Breast epithelium (tissue), 4 donors: ENCODE measurements around the gene TGM3. TPM values are rescaled to one million over a fixed set of nuclear protein-coding genes. Genes with fewer than 3 reads are reported as not detected.
"Not testable (repeated sequence)": the region's sequence is repeated elsewhere in the genome, so short reads cannot be mapped to it uniquely, and the experiment has no call there.

Experiments
- DNase-seq, 2 donors: peaks; one replicate each; pipeline ENCODE4 v3.0.0-alpha.2; 2019; ENCODE audit warnings: low spot score in 2 of 2
- H3K27ac ChIP-seq, 2 donors: fragments of 200-600 bp; sonication (generic) in 1 of 2; one replicate each; pipeline ENCODE4 v1.5.1; 2016 to 2019; ENCODE audit warnings: mild to moderate bottlenecking in 1 of 2
- H3K27me3 ChIP-seq, 2 donors: fragments of 200-600 bp; sonication (generic) in 1 of 2; one replicate each; pipeline versions ENCODE4 v1.5.1 to v1.6.0; 2017 to 2019; ENCODE audit warnings: control low read depth in 1 of 2, mild to moderate bottlenecking in 1 of 2
- H3K36me3 ChIP-seq: fragments of 200-600 bp; one replicate; pipeline ENCODE4 v1.5.1; 2019
- H3K4me1 ChIP-seq, 2 donors: fragments of 200-600 bp; sonication (generic); one replicate each; pipeline ENCODE4 v1.5.1; 2016 to 2019; ENCODE audit warnings: control low read depth in 1 of 2
- H3K4me3 ChIP-seq, 3 donors: fragments of 200-600 bp; sonication (generic); 1 replicate in 2 of 3; 2 replicates in 1 of 3; pipeline ENCODE4 v1.5.1; 2016 to 2019; ENCODE audit warnings: mild to moderate bottlenecking in 3 of 3, moderate library complexity in 2 of 3
- H3K9me3 ChIP-seq, 2 donors: fragments of 200-600 bp; sonication (generic) in 1 of 2; one replicate each; pipeline ENCODE4 v1.5.1; 2016 to 2019; ENCODE audit warnings: control low read depth in 1 of 2
- CTCF ChIP-seq, 3 donors: fragments of 450-650 bp; IDR thresholded peaks; one replicate each; pipeline ENCODE4 v1.5.1; 2016 to 2017; ENCODE audit warnings: antibody characterized with exemption in 3 of 3, mild to moderate bottlenecking in 3 of 3, moderate library complexity in 3 of 3
- POLR2A ChIP-seq: fragments of 450-650 bp; IDR thresholded peaks from one replicate; pipeline ENCODE4 v1.6.1; 2016; ENCODE audit warnings: antibody characterized with exemption, mild to moderate bottlenecking, moderate library complexity
- POLR2AphosphoS5 ChIP-seq, 3 donors: sonication (generic); formaldehyde crosslinking; IDR thresholded peaks; one replicate each; pipeline ENCODE4 v1.6.1; 2017; ENCODE audit warnings: antibody characterized with exemption in 3 of 3
- intact Hi-C: fragments of 100-400 bp; cut with DNase I; formaldehyde crosslinking; loops from one replicate; pipeline ENCODE4 v1.15.1; 2023; ENCODE audit warnings: low total_unique reads
- total RNA-seq, 3 donors: library from RNA; depleted of rRNA; stranded (reverse); fragments of >200 nt; gene quantifications; one replicate each; pipeline ENCODE4 v1.1.0, GENCODE V29; 2016

Gene TGM3
- total RNA-seq, 3 donors from 2014 or later, result not detected

DNA sequence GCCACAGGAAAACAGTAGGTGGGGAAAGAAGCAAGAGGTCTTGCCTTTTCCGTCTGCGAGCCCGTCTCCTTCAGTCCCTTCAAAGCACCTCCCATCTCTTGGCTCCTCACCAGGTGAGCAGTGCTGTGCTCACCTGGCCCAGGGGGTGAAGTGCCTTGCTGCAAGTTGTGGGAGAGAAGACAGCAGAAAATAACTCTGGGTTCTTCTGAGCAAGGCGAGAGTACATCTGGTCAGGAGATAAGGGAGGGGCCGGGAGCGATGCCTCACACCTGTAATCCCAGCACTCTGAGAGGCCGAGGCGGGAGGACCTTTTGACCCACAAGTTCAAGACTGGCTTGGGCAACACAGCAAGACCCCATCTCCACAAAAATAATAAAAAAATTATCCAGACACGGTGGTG is 35.6 kb upstream of the TGM3 start:
- intact Hi-C loops, result no loop called here
- Histone ChIP-seq H3K4me3 (no peak overlapping the region), H3K9me3 (no peaks in the 10 kb centered on the region), H3K27me3 (no peaks in the 10 kb centered on the region), H3K36me3 (no peaks in the 10 kb centered on the region), H3K4me1 (no peaks in the 10 kb centered on the region), H3K27ac (no peak overlapping the region)
- no peak for DNase-seq
- no peak for TF ChIP-seq POLR2AphosphoS5 (IDR thresholded peaks at IDR 0.05)
- TF ChIP-seq CTCF (IDR thresholded peaks at IDR 0.05), result no peak
- no peak for TF ChIP-seq POLR2A

GRCh38 chr20:2261046-2261485 is 34.7 kb upstream of the TGM3 start:
- Histone ChIP-seq H3K4me3 (no peak overlapping the region), H3K36me3 (no peaks in the 10 kb centered on the region), H3K4me1 (no peaks in the 10 kb centered on the region), H3K27me3 (no peaks in the 10 kb centered on the region), H3K9me3 (no peaks in the 10 kb centered on the region), H3K27ac (no peak overlapping the region)
- intact Hi-C loops, result no loop called here
- DNase-seq, result no peak
- TF ChIP-seq POLR2AphosphoS5 (IDR thresholded peaks at IDR 0.05), result no peak
- TF ChIP-seq POLR2A, result no peak
- TF ChIP-seq CTCF (IDR thresholded peaks at IDR 0.05), result no peak

GRCh38 chr20:2261629-2262028 is 34.2 kb upstream of the TGM3 start:
- no peak overlapping the region for H3K27ac ChIP-seq
- intact Hi-C loops, result no loop called here
- H3K36me3 ChIP-seq, result no peaks in the 10 kb centered on the region
- TF ChIP-seq POLR2AphosphoS5 (IDR thresholded peaks at IDR 0.05) (no peak), POLR2A (no peak), CTCF (IDR thresholded peaks at IDR 0.05) (no peak)
- H3K9me3 ChIP-seq, result no peaks in the 10 kb centered on the region
- no peaks in the 10 kb centered on the region for H3K4me1 ChIP-seq
- no peak for DNase-seq
- no peak overlapping the region for H3K4me3 ChIP-seq
- no peaks in the 10 kb centered on the region for H3K27me3 ChIP-seq

DNA sequence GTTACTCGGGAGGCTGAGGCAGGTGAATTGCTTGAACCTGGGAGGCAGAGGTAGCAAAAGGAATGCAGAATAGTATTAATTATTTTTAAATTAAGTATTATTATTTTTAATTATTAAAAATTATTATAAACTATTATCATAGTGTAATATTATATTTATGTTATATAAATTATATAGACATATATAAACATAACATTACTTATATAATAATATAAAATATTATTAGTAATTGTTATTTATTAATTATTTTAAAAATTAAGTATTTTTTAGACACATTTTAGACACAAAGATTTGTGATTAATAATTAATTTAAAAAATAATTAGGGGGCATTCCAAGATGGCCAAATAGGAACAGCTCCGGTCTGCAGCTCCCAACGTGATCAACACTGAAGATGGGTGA is 31.7 kb upstream of the TGM3 start:
- Histone ChIP-seq H3K4me3 (no peak overlapping the region), H3K9me3 (no peaks in the 10 kb centered on the region), H3K27ac (no peak overlapping the region), H3K36me3 (no peaks in the 10 kb centered on the region), H3K4me1 (no peaks in the 10 kb centered on the region), H3K27me3 (no peaks in the 10 kb centered on the region)
- intact Hi-C loops, result no loop called here
- DNase-seq, result no peak
- no peak for TF ChIP-seq POLR2AphosphoS5 (IDR thresholded peaks at IDR 0.05)
- TF ChIP-seq CTCF (IDR thresholded peaks at IDR 0.05), result no peak
- no peak for TF ChIP-seq POLR2A

DNA sequence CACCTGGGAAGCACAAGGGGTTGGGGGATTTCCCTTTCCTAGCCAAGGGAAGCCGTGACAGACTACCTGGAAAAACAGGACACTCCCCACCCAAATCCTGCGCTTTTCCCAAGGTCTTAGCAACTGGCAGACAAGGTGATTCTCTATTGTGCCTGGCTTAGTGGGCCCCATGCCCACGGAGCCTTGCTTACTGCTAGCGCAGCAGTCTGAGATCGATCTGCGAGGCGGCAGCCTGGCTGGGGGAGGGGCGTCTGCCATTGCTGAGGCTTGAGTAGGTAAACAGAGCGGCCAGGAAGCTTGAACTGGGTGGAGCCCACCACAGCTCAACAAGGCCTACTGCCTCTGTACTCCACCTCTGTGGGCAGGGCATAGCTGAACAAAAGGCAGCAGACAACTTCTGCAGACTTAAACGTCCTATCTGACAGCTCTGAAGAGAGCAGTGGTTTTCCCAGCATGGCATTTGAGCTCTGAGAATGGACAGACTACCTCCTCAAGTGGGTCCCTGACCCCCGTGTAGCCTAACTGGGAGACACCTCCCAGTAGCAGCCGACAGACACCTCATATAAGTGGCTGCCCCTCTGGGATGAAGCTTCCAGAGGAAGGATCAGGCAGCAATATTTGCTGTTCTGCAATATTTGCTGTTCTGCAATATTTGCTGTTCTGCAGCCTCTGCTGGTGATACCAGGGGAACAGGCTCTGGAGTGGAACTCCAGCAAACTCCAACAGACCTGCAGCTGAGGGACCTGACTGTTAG is 31.0 kb upstream of the TGM3 start:
- H3K4me3 ChIP-seq, intact Hi-C loops, DNase-seq, H3K4me1 ChIP-seq, H3K9me3 ChIP-seq, H3K36me3 ChIP-seq, H3K27me3 ChIP-seq: not testable (repeated sequence)
- H3K27ac ChIP-seq, result peak overlapping the region in 1 of 2 donors; percentile 68
